Measurements from ENCODE around the gene TCF3. TPM values are rescaled to one million over a fixed set of nuclear protein-coding genes. Genes with fewer than 3 reads are reported as not detected.

TCF3 gene
- total and polyA plus RNA-seq, 4 donors = 18.8 to 94.7 (median 77.5) TPM

GRCh38 chr19:1605236-1606137 lies 46.9 kb downstream of the TCF3 start, which contains the start of gene UQCR11:
Gene UQCR11, minus strand, starts transcription at chr19:1605462. Its CDS starts 53 bp downstream, at chr19:1605409.
- under 1% methylated on average over 73 of the region's 79 CpGs for WGBS (ENCODE audit: insufficient coverage)
- Histone ChIP-seq H3K27me3 (ENCODE audit: control insufficient read depth, insufficient read depth, low read length) (no peaks in the 10 kb centered on the region), H3K4me3 (ENCODE audit: low read depth, low read length) (peak within 1 kb of the TSS; percentile 92), H3K36me3 (ENCODE audit: control insufficient read depth, insufficient read depth, low read length) (peaks cover 52% of the 10 kb centered on the region), H3K27ac (ENCODE audit: low read depth, low read length) (peak within 1 kb of the TSS; percentile 99), H3K9me3 (ENCODE audit: control insufficient read depth, insufficient read depth, low read length) (no peaks in the 10 kb centered on the region), H3K4me1 (ENCODE audit: control insufficient read depth, insufficient read depth, low read length) (peaks cover 37% of the 10 kb centered on the region)
- DNase-seq (ENCODE audit: low read depth in 4 of 6, low spot score in 6 of 6) = peak; percentile 86 to 99 (median 94)

GRCh38 chr19:1602091-1602707 lies 50.2 kb downstream of the TCF3 start:
- WGBS (ENCODE audit: insufficient coverage) = 92% methylated on average over 8 of the region's 21 CpGs
- Histone ChIP-seq H3K4me3 (ENCODE audit: low read depth, low read length) (no peak overlapping the region), H3K4me1 (ENCODE audit: control insufficient read depth, insufficient read depth, low read length) (peaks cover 37% of the 10 kb centered on the region), H3K36me3 (ENCODE audit: control insufficient read depth, insufficient read depth, low read length) (peaks cover 62% of the 10 kb centered on the region), H3K27ac (ENCODE audit: low read depth, low read length) (no peak overlapping the region), H3K27me3 (ENCODE audit: control insufficient read depth, insufficient read depth, low read length) (no peaks in the 10 kb centered on the region), H3K9me3 (ENCODE audit: control insufficient read depth, insufficient read depth, low read length) (no peaks in the 10 kb centered on the region)
- DNase-seq (ENCODE audit: low read depth in 4 of 6, low spot score in 6 of 6) = no peak

DNA sequence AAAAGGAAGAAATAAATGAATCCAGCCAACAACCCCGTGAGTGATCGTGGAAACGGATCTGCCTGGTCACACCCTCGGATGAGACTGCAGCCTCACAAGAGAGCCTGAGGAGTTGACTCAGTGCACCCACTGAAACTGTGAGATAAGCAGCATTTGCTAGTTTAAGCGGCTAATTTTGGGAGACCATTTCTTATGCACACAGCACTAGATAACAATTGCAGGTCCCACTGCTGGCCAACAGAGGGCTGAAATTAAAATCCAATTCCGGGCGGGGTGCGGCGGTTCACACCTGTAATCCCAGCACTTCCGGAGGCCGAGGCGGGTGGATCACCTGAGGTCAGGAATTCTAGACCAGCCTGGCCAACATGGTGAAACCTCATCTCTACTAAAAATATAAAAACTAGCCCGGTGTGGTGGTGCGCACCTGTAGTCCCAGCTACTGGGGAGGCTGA lies 50.8 kb downstream of the TCF3 start:
- no peaks in the 10 kb centered on the region for H3K9me3 ChIP-seq (ENCODE audit: control insufficient read depth, insufficient read depth, low read length)
- H3K36me3 ChIP-seq (ENCODE audit: control insufficient read depth, insufficient read depth, low read length) = peaks cover 68% of the 10 kb centered on the region
- peaks cover 36% of the 10 kb centered on the region for H3K4me1 ChIP-seq (ENCODE audit: control insufficient read depth, insufficient read depth, low read length)
- DNase-seq (ENCODE audit: low read depth in 4 of 6, low spot score in 6 of 6) = no peak
- 89% methylated on average over 11 of the region's 14 CpGs for WGBS (ENCODE audit: insufficient coverage)
- H3K4me3 ChIP-seq (ENCODE audit: low read depth, low read length) = no peak overlapping the region
- H3K27me3 ChIP-seq (ENCODE audit: control insufficient read depth, insufficient read depth, low read length) = no peaks in the 10 kb centered on the region
- H3K27ac ChIP-seq (ENCODE audit: low read depth, low read length) = no peak overlapping the region

DNA sequence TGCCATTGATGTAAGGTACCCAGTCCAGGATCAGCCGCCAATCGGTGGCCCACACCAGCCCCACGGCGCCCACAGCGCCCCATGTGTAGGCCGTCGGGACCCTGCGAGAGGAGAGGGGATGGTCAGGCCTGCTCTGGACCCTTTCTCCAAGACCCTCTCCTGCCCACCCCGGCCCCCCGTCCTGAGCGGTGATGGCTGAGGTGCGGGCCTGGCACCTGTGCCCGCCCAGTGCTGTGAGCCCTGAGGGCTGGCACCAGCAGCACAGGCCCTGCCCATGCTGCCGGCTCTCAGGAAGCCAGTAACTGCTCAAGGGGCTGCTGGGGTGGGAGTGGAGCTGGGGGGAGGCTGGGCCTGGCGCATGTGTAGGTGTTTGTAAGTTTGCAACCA lies 53.0 kb downstream of the TCF3 start:
- Histone ChIP-seq H3K27me3 (ENCODE audit: control insufficient read depth, insufficient read depth, low read length) (no peaks in the 10 kb centered on the region), H3K4me1 (ENCODE audit: control insufficient read depth, insufficient read depth, low read length) (peaks cover 19% of the 10 kb centered on the region), H3K9me3 (ENCODE audit: control insufficient read depth, insufficient read depth, low read length) (no peaks in the 10 kb centered on the region), H3K36me3 (ENCODE audit: control insufficient read depth, insufficient read depth, low read length) (peaks cover 84% of the 10 kb centered on the region), H3K27ac (ENCODE audit: low read depth, low read length) (no peak overlapping the region), H3K4me3 (ENCODE audit: low read depth, low read length) (no peak overlapping the region)
- WGBS (ENCODE audit: insufficient coverage) = 95% methylated on average over 13 of the region's 15 CpGs
- no peak for DNase-seq (ENCODE audit: low read depth in 4 of 6, low spot score in 6 of 6)

DNA sequence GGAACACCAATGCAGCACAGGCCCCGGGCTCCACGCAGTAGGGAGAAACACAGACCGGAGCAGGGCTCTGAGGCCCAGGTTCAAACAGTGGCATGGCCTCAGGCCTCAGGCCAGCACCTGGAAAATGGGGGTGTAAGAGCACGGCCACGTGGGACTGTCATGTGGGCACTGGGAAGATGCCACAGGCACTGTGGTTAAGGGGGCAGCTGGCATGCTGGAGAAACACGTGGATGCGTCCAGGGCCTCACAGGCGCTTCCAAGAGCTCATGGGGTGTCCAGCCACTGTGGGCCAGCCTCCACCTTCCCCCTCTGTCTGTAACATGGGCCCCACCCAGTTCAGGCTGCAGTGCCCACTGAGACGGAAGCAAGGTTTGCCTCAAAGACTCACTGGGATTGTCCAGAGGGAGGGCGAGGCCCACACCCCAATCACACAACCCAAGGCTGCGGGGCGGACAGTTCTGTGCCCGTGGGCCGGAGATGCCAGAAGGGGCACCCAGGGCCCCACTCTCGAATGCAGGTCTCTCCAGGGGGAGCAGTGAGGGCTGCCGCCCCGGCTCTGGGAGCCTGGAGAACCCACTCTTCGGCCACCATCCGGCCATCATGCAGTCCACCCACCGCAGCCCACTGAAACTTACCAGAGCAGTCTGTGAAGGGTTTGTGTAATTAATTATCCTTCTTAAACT lies 53.5 kb downstream of the TCF3 start:
- Histone ChIP-seq H3K4me1 (ENCODE audit: control insufficient read depth, insufficient read depth, low read length) (peaks cover 14% of the 10 kb centered on the region), H3K27ac (ENCODE audit: low read depth, low read length) (no peak overlapping the region), H3K27me3 (ENCODE audit: control insufficient read depth, insufficient read depth, low read length) (no peaks in the 10 kb centered on the region), H3K36me3 (ENCODE audit: control insufficient read depth, insufficient read depth, low read length) (peaks cover 89% of the 10 kb centered on the region), H3K4me3 (ENCODE audit: low read depth, low read length) (no peak overlapping the region), H3K9me3 (ENCODE audit: control insufficient read depth, insufficient read depth, low read length) (no peaks in the 10 kb centered on the region)
- 93% methylated on average over 15 of the region's 20 CpGs for WGBS (ENCODE audit: insufficient coverage)
- no peak for DNase-seq (ENCODE audit: low read depth in 4 of 6, low spot score in 6 of 6)

DNA sequence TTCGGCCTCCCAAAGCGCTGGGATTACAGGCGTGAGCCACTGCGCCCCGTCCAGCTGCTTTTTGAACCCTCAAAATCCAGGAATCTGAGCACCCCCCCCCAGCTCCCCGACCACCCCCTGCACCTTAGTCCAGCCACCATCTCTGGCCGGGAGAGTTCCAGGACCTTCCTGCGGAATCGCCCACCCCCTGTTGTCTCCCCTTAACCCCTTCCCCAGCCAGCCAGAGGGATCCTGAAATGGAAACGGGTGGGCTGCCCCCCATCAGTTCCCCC lies 59.0 kb downstream of the TCF3 start:
- DNase-seq (ENCODE audit: low read depth in 4 of 6, low spot score in 6 of 6) = no peak
- Histone ChIP-seq H3K4me3 (ENCODE audit: low read depth, low read length) (peak overlapping the region; percentile 66), H3K4me1 (ENCODE audit: control insufficient read depth, insufficient read depth, low read length) (peaks cover 28% of the 10 kb centered on the region), H3K9me3 (ENCODE audit: control insufficient read depth, insufficient read depth, low read length) (no peaks in the 10 kb centered on the region), H3K27me3 (ENCODE audit: control insufficient read depth, insufficient read depth, low read length) (no peaks in the 10 kb centered on the region), H3K36me3 (ENCODE audit: control insufficient read depth, insufficient read depth, low read length) (peaks cover 49% of the 10 kb centered on the region), H3K27ac (ENCODE audit: low read depth, low read length) (no peak overlapping the region)
- 47% methylated on average over 8 of the region's 10 CpGs for WGBS (ENCODE audit: insufficient coverage)

DNA sequence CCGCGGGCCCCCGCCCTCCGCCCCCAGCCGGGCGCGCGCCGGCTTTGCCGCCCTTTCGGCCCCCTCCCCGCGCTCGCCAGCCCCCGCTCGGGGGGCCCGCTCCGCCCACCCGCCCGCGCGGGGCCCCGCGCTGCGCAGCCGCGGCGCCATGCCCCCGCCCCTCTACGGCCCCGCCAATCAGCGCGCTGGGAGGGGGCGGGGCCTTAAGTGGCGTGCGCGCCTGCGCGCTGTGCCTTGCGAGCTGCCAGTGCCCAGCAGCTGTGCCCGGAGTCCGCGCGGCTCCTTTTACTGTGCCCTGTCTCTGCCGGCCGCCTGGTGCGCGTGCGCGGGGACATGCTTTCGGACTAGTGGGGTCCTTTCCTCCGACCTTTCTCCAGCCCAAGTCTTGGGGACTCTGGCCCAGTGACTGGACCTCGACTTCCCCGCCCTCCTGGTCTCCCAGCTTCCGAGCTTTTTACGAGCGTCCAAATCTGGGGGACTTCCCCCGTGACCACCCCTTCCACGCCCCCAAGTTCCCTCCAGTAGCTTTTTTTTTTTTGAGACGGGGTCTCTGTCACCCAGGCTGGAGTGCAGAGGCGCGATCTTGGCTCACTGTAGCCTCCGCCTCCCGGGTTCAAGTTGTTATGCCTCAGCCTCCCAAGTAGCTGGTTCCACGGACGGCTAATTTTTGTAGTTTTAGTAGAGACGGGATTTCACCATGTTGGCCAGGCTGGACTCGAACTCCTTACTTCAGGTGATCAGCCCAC lies 59.5 kb downstream of the TCF3 start, which contains the start of gene MBD3:
Gene MBD3, minus strand, starts transcription at position 111 of the 746 bp plus-strand sequence. CDS start 234 bp downstream, outside the sequence.
- Histone ChIP-seq H3K27ac (ENCODE audit: low read depth, low read length) (peak within 1 kb of the TSS; percentile 95), H3K27me3 (ENCODE audit: control insufficient read depth, insufficient read depth, low read length) (no peaks in the 10 kb centered on the region), H3K9me3 (ENCODE audit: control insufficient read depth, insufficient read depth, low read length) (no peaks in the 10 kb centered on the region), H3K4me3 (ENCODE audit: low read depth, low read length) (peak within 1 kb of the TSS; percentile 87), H3K4me1 (ENCODE audit: control insufficient read depth, insufficient read depth, low read length) (peaks cover 28% of the 10 kb centered on the region), H3K36me3 (ENCODE audit: control insufficient read depth, insufficient read depth, low read length) (peaks cover 46% of the 10 kb centered on the region)
- peak; percentile 87 to 98 (median 92) for DNase-seq (ENCODE audit: low read depth in 4 of 6, low spot score in 6 of 6)
- WGBS (ENCODE audit: insufficient coverage) = 1% methylated on average over 60 of the region's 68 CpGs

GRCh38 chr19:1592024-1592754 lies 60.2 kb downstream of the TCF3 start:
- Histone ChIP-seq H3K36me3 (ENCODE audit: control insufficient read depth, insufficient read depth, low read length) (peaks cover 39% of the 10 kb centered on the region), H3K27me3 (ENCODE audit: control insufficient read depth, insufficient read depth, low read length) (no peaks in the 10 kb centered on the region), H3K27ac (ENCODE audit: low read depth, low read length) (peak overlapping the region; percentile 95), H3K4me3 (ENCODE audit: low read depth, low read length) (peak overlapping the region; percentile 87), H3K9me3 (ENCODE audit: control insufficient read depth, insufficient read depth, low read length) (no peaks in the 10 kb centered on the region), H3K4me1 (ENCODE audit: control insufficient read depth, insufficient read depth, low read length) (peaks cover 28% of the 10 kb centered on the region)
- DNase-seq (ENCODE audit: low read depth in 4 of 6, low spot score in 6 of 6) = peak; percentile 65 to 96 (median 82)
- 0% methylated on average over 94 of the region's 94 CpGs for WGBS (ENCODE audit: insufficient coverage)

Measured in spinal cord (tissue), 10 donors.